Neural progenitor cell (in vitro differentiated cells): Measurements from ENCODE around the gene PRKCE. TPM values are rescaled to one million over a fixed set of nuclear protein-coding genes. Genes with fewer than 3 reads are reported as not detected.

ENCODE experiments used
- DNase-seq: peaks from one replicate; pipeline ENCODE4 v3.0.0-alpha.2; 2016; ENCODE audit warnings: low spot score
- H2AFZ ChIP-seq: fragments of 200-600 bp; sonication (generic); replicated peaks from 2 replicates; pipeline ENCODE4 v1.6.1; 2016; ENCODE audit warnings: antibody characterized with exemption
- H3F3A ChIP-seq: fragments of 200-600 bp; sonication (generic); 2 replicates; pipeline ENCODE4 v1.6.1; 2016; ENCODE audit warnings: antibody characterized with exemption, low read depth
- H3K27ac ChIP-seq: fragments of 200-600 bp; sonication (generic); 2 replicates; pipeline ENCODE4 v1.5.1; 2016; ENCODE audit warnings: mild to moderate bottlenecking
- H3K27me3 ChIP-seq: fragments of 200-600 bp; sonication (generic); 2 replicates; pipeline ENCODE4 v1.6.1; 2016; ENCODE audit warnings: mild to moderate bottlenecking, moderate library complexity
- H3K36me3 ChIP-seq: fragments of 200-600 bp; sonication (generic); 2 replicates; pipeline ENCODE4 v1.5.1; 2016
- H3K4me1 ChIP-seq: fragments of 200-600 bp; sonication (generic); 2 replicates; pipeline ENCODE4 v1.6.1; 2016; ENCODE audit warnings: mixed run types
- H3K4me2 ChIP-seq: fragments of 200-600 bp; sonication (generic); 2 replicates; pipeline ENCODE4 v1.6.1; 2016
- H3K4me3 ChIP-seq: fragments of 200-600 bp; sonication (generic); 2 replicates; pipeline ENCODE4 v1.5.1; 2016
- H3K79me2 ChIP-seq: fragments of 200-600 bp; sonication (generic); 2 replicates; pipeline ENCODE4 v1.6.1; 2016; ENCODE audit warnings: low read depth
- H3K9ac ChIP-seq: fragments of 200-600 bp; sonication (generic); 2 replicates; pipeline ENCODE4 v1.6.1; 2016
- H3K9me3 ChIP-seq: fragments of 200-600 bp; sonication (generic); 2 replicates; pipeline ENCODE4 v1.5.1; 2016; ENCODE audit warnings: low read depth
- H4K20me1 ChIP-seq: fragments of 200-600 bp; sonication (generic); 2 replicates; pipeline ENCODE4 v1.6.1; 2016; ENCODE audit warnings: low read depth
- H3K27ac Mint-ChIP-seq: 3 replicates; pipeline ENCODE4 v1.8.0; 2021; ENCODE audit warnings: mixed read lengths
- H3K27me3 Mint-ChIP-seq: 2 replicates; pipeline ENCODE4 v1.8.0; 2022; ENCODE audit warnings: low read depth, mild to moderate bottlenecking, inconsistent platforms, moderate library complexity, mixed read lengths; ENCODE audit not compliant: insufficient read depth
- H3K36me3 Mint-ChIP-seq: 3 replicates; pipeline ENCODE4 v1.8.0; 2021; ENCODE audit warnings: mixed read lengths
- H3K4me1 Mint-ChIP-seq: 3 replicates; pipeline ENCODE4 v1.8.0; 2021; ENCODE audit warnings: mixed read lengths
- H3K4me3 Mint-ChIP-seq: 3 replicates; pipeline ENCODE4 v1.8.0; 2021; ENCODE audit warnings: mild to moderate bottlenecking, moderate library complexity, mixed read lengths
- H3K9me3 Mint-ChIP-seq: 3 replicates; pipeline ENCODE4 v1.8.0; 2020; ENCODE audit warnings: mixed read lengths
- CTCF ChIP-seq: fragments of 200-600 bp; sonication (generic); IDR thresholded peaks from 2 replicates; pipeline ENCODE4 v1.5.1; 2017; ENCODE audit warnings: antibody characterized with exemption, mild to moderate bottlenecking
- EZH2 ChIP-seq: fragments of 200-600 bp; sonication (generic); IDR thresholded peaks from 2 replicates; pipeline ENCODE4 v1.6.1; 2017; ENCODE audit warnings: antibody characterized with exemption, mild to moderate bottlenecking, moderate library complexity
- EZH2phosphoT487 ChIP-seq: fragments of 200-600 bp; sonication (generic); IDR thresholded peaks from 2 replicates; pipeline ENCODE4 v1.6.1; 2017; ENCODE audit warnings: antibody characterized with exemption
- total RNA-seq: library from RNA; depleted of rRNA; stranded (reverse); fragments of >200 nt; gene quantifications from 2 replicates; pipeline ENCODE4 v1.2.3, GENCODE V29; 2015; ENCODE audit warnings: low replicate concordance

Gene PRKCE
- total RNA-seq, 1 donor from 2014 or later, result 4.1 TPM

DNA sequence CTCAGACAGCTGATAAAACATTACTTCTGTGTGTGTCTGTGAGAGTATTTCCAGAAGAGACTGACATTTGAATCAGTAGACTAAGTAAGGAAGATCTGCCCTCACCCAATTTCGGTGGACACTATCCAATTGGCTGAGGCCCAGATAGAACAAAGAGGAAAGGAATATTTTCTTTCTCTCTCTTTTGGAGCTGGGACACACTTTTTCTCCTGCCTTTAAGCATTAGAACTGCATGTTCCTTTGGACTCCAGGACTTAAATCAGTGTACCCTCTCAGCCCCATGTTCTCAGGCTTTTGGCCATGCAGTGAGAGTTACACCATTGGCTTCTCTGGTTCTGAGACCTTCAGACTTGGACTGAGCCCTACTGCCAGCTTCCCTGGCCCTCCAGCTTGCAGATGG lies 37.1 kb upstream of the PRKCE start:
- Histone ChIP-seq H3K4me3 (no peak overlapping the region), H3K36me3 (no peaks in the 10 kb centered on the region), H3F3A (no peaks in the 10 kb centered on the region), H3K79me2 (peaks cover 11% of the 10 kb centered on the region), H3K27ac (no peak overlapping the region), H3K9ac (no peak overlapping the region), H2AFZ (no peak overlapping the region), H3K4me1 (peaks cover 4% of the 10 kb centered on the region), H3K27me3 (no peaks in the 10 kb centered on the region), H3K4me2 (no peak overlapping the region), H3K9me3 (no peaks in the 10 kb centered on the region), H4K20me1 (no peaks in the 10 kb centered on the region)
- Mint-ChIP-seq H3K4me3 (no peak overlapping the region), H3K27ac (no peak overlapping the region), H3K4me1 (peaks cover 7% of the 10 kb centered on the region), H3K36me3 (no peaks in the 10 kb centered on the region), H3K27me3 (no peaks in the 10 kb centered on the region), H3K9me3 (no peaks in the 10 kb centered on the region)
- DNase-seq, result no peak
- no peak for TF ChIP-seq EZH2
- TF ChIP-seq EZH2phosphoT487, result no peak
- TF ChIP-seq CTCF, result no peak

GRCh38 chr2:45614871-45615415 lies 36.5 kb upstream of the PRKCE start:
- no peaks in the 10 kb centered on the region for H3K36me3 Mint-ChIP-seq
- TF ChIP-seq EZH2phosphoT487 (no peak), EZH2 (no peak), CTCF (no peak)
- Histone ChIP-seq H3K27ac (no peak overlapping the region), H3K4me2 (no peak overlapping the region), H3K27me3 (no peaks in the 10 kb centered on the region), H3K9me3 (no peaks in the 10 kb centered on the region), H3K4me3 (no peak overlapping the region), H4K20me1 (no peaks in the 10 kb centered on the region), H3K36me3 (no peaks in the 10 kb centered on the region), H3K4me1 (peaks cover 1% of the 10 kb centered on the region), H2AFZ (peak overlapping the region; percentile 44), H3F3A (no peaks in the 10 kb centered on the region), H3K9ac (no peak overlapping the region), H3K79me2 (peaks cover 5% of the 10 kb centered on the region)
- no peaks in the 10 kb centered on the region for H3K27me3 Mint-ChIP-seq
- H3K4me3 Mint-ChIP-seq, result no peak overlapping the region
- H3K4me1 Mint-ChIP-seq, result peaks cover 4% of the 10 kb centered on the region
- DNase-seq, result no peak
- no peaks in the 10 kb centered on the region for H3K9me3 Mint-ChIP-seq
- H3K27ac Mint-ChIP-seq, result no peak overlapping the region

DNA sequence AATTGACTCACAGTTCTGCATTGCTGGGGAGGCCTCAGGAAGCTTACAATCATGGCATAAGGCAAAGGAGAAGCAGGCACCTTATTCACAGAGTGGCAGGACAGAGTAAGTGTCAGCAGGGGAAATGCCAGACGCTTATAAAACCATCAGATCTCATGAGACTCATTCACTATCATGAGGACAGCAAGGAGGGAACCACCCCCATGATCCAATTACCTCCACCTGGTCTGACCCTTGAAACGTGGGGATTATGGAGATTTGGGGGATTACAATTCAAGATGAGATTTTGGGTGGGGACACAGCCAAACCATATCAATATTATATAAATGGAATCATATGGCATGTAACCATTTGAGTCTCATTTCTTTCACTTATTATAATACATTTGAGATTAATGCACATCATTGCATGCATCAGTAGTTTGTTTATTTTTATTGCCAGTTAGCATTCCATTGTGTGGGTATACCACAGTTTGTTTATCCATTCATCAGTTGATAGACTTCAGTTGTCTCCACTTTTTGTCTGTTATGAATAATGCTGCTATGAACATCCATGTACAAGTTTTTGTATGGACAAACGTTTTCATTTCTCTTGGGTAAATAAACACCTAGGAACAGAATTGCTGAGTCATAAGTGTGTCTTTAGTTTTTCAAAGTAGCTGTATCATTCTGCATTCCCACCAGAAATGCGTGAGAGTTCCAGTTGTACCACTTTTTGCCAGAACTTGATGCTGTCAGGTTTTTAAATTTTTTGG lies 34.6 kb upstream of the PRKCE start:
- H3K4me1 Mint-ChIP-seq, result no peaks in the 10 kb centered on the region
- no peaks in the 10 kb centered on the region for H3K36me3 Mint-ChIP-seq
- TF ChIP-seq CTCF, result no peak
- no peak for TF ChIP-seq EZH2phosphoT487
- no peak for TF ChIP-seq EZH2
- no peak for DNase-seq
- Histone ChIP-seq H3F3A (no peaks in the 10 kb centered on the region), H3K4me3 (no peak overlapping the region), H4K20me1 (no peaks in the 10 kb centered on the region), H3K36me3 (no peaks in the 10 kb centered on the region), H3K27ac (no peak overlapping the region), H3K9me3 (no peaks in the 10 kb centered on the region), H3K4me2 (no peak overlapping the region), H3K4me1 (no peaks in the 10 kb centered on the region), H3K27me3 (no peaks in the 10 kb centered on the region), H3K9ac (no peak overlapping the region), H3K79me2 (no peaks in the 10 kb centered on the region), H2AFZ (no peak overlapping the region)
- no peaks in the 10 kb centered on the region for H3K27me3 Mint-ChIP-seq
- H3K27ac Mint-ChIP-seq, result no peak overlapping the region
- H3K4me3 Mint-ChIP-seq, result no peak overlapping the region
- no peaks in the 10 kb centered on the region for H3K9me3 Mint-ChIP-seq
